H1 (cell line): Measurements from ENCODE around the gene RAD54L. TPM values are rescaled to one million over a fixed set of nuclear protein-coding genes. Genes with fewer than 3 reads are reported as not detected.
"Not testable (repeated sequence)": the region's sequence is repeated elsewhere in the genome, so short reads cannot be mapped to it uniquely, and the experiment has no call there.

ENCODE experiments used
- CTCF ChIA-PET: fragments of 300-600 bp; sonication (Branson Sonifier 250); formaldehyde crosslinking; loops from one replicate; lab custom pipeline; 2021; ENCODE audit not compliant: partially characterized antibody; lab: Charles Lee
- POLR2A ChIA-PET: fragments of 300-600 bp; sonication (Branson Sonifier 250); formaldehyde crosslinking; loops from one replicate; lab custom pipeline; 2021; ENCODE audit warnings: inconsistent platforms; ENCODE audit not compliant: partially characterized antibody; lab: Charles Lee
- DNase-seq, 2 experiments: peaks; one replicate each; pipeline versions ENCODE4 v3.0.0 to v3.0.0-alpha.2; 2010 to 2022; ENCODE audit warnings: low spot score in 2 of 2, low read depth in 1 of 2, mixed read lengths in 1 of 2
- FAIRE-seq: peaks from 2 replicates; lab custom pipeline; 2011; peaks lifted over from hg19 to GRCh38; lab: Jason Lieb, UNC
- H2AFZ ChIP-seq: 2 replicates; pipeline ENCODE4 v1.8.1; 2012; ENCODE audit warnings: low read length, inconsistent platforms
- H2AK5ac ChIP-seq: 2 replicates; pipeline ENCODE4 v1.6.1; 2013; ENCODE audit warnings: low read depth, low read length
- H2BK120ac ChIP-seq: replicated peaks from 2 replicates; pipeline ENCODE3; 2013; ENCODE audit warnings: low read depth, low read length, inconsistent platforms
- H2BK12ac ChIP-seq: 2 replicates; pipeline ENCODE4 v1.6.1; 2013; ENCODE audit warnings: low read depth, low read length
- H2BK15ac ChIP-seq: 2 replicates; pipeline ENCODE4 v1.6.1; 2013; ENCODE audit warnings: low read length
- H2BK20ac ChIP-seq: 2 replicates; pipeline ENCODE4 v1.6.1; 2013; ENCODE audit warnings: low read length
- H2BK5ac ChIP-seq: 2 replicates; pipeline ENCODE4 v1.6.1; 2013; ENCODE audit warnings: low read depth, low read length
- H3K14ac ChIP-seq: 2 replicates; pipeline ENCODE4 v1.6.1; 2013; ENCODE audit warnings: inconsistent platforms; ENCODE audit not compliant: insufficient read length
- H3K18ac ChIP-seq: 2 replicates; pipeline ENCODE4 v1.6.1; 2013; ENCODE audit warnings: low read length; ENCODE audit errors: extremely low read depth
- H3K23ac ChIP-seq: 2 replicates; pipeline ENCODE4 v1.6.1; 2013; ENCODE audit warnings: inconsistent platforms; ENCODE audit not compliant: insufficient read length
- H3K23me2 ChIP-seq: 2 replicates; pipeline ENCODE4 v1.6.1; 2013; ENCODE audit warnings: low read depth, low read length
- H3K27ac ChIP-seq: 2 replicates; pipeline ENCODE4 v1.6.1; 2011; ENCODE audit warnings: low read depth, low read length, inconsistent platforms
- H3K27me3 ChIP-seq, 4 experiments: replicated peaks in 1 of 4; 1 replicate in 1 of 4; 2 replicates in 3 of 4; pipeline versions ENCODE4 v1.6.1 to v1.8.1; 2011 to 2013; ENCODE audit warnings: low read length in 3 of 4, mild to moderate bottlenecking in 3 of 4, inconsistent platforms in 2 of 4, mixed read lengths in 2 of 4, moderate library complexity in 1 of 4; ENCODE audit not compliant: control insufficient read depth in 3 of 4, insufficient read depth in 3 of 4; ENCODE audit errors: extremely low read depth in 1 of 4
- H3K36me3 ChIP-seq, 4 experiments: 2 replicates each; pipeline versions ENCODE4 v1.6.1 to v1.8.1; 2011 to 2013; ENCODE audit warnings: mild to moderate bottlenecking in 4 of 4, low read length in 3 of 4, moderate library complexity in 2 of 4, control low read depth in 1 of 4, inconsistent platforms in 1 of 4; ENCODE audit not compliant: insufficient read depth in 4 of 4, control insufficient read depth in 2 of 4
- H3K4ac ChIP-seq: replicated peaks from 2 replicates; pipeline ENCODE3; 2013; ENCODE audit warnings: low read length, low read depth, mixed read lengths, inconsistent platforms; ENCODE audit not compliant: insufficient read length
- H3K4me1 ChIP-seq, 4 experiments: replicated peaks in 1 of 4; 1 replicate in 1 of 4; 2 replicates in 3 of 4; pipeline versions ENCODE4 v1.6.1 to v1.8.1; 2011 to 2013; ENCODE audit warnings: low read length in 3 of 4, inconsistent platforms in 2 of 4, mixed read lengths in 1 of 4; ENCODE audit not compliant: insufficient read depth in 4 of 4, control insufficient read depth in 3 of 4
- H3K4me2 ChIP-seq, 2 experiments: 2 replicates each; pipeline versions ENCODE4 v1.6.1 to v1.8.1; 2011 to 2013; ENCODE audit warnings: low read depth in 2 of 2, low read length in 2 of 2, control low read depth in 1 of 2, inconsistent platforms in 1 of 2, mild to moderate bottlenecking in 1 of 2; ENCODE audit not compliant: insufficient read depth in 1 of 2
- H3K4me3 ChIP-seq, 4 experiments: fragments of 200-600, 300-600 bp in 1 of 4; sonication (generic), shearing (Covaris generic), sonication (Bioruptor Twin) in 1 of 4; 2 replicates each; pipeline versions ENCODE4 v1.5.1 to v1.8.1; 2011 to 2016; ENCODE audit warnings: low read length in 4 of 4, low read depth in 3 of 4, control low read depth in 2 of 4, inconsistent platforms in 2 of 4, mild to moderate bottlenecking in 2 of 4, mixed read lengths in 1 of 4, moderate library complexity in 1 of 4; ENCODE audit not compliant: insufficient read depth in 2 of 4; ENCODE audit errors: extremely low read depth in 1 of 4
- H3K56ac ChIP-seq: replicated peaks from 2 replicates; pipeline ENCODE3; 2013; ENCODE audit warnings: low read depth, mild to moderate bottlenecking, mixed read lengths, low read length, inconsistent platforms; ENCODE audit not compliant: insufficient read length
- H3K79me1 ChIP-seq: 2 replicates; pipeline ENCODE4 v1.6.1; 2013; ENCODE audit warnings: low read depth, low read length, control low read depth
- H3K79me2 ChIP-seq, 2 experiments: 2 replicates each; pipeline versions ENCODE4 v1.6.1 to v1.8.1; 2012 to 2013; ENCODE audit warnings: low read length in 2 of 2, mild to moderate bottlenecking in 2 of 2, inconsistent platforms in 1 of 2; ENCODE audit not compliant: insufficient read depth in 2 of 2, control insufficient read depth in 1 of 2
- H3K9ac ChIP-seq, 4 experiments: replicated peaks in 1 of 4; 1 replicate in 1 of 4; 2 replicates in 3 of 4; pipeline versions ENCODE4 v1.6.1 to v1.8.1; 2011 to 2013; ENCODE audit warnings: low read depth in 3 of 4, low read length in 3 of 4, control low read depth in 2 of 4, mild to moderate bottlenecking in 2 of 4, moderate library complexity in 2 of 4, inconsistent platforms in 1 of 4; ENCODE audit errors: extremely low read depth in 1 of 4
- H3K9me3 ChIP-seq, 2 experiments: 2 replicates each; pipeline versions ENCODE4 v1.6.1 to v1.8.1; 2012 to 2013; ENCODE audit warnings: mild to moderate bottlenecking in 2 of 2, moderate library complexity in 2 of 2, control low read depth in 1 of 2, inconsistent platforms in 1 of 2, low read depth in 1 of 2, low read length in 1 of 2, mixed read lengths in 1 of 2; ENCODE audit not compliant: insufficient read depth in 2 of 2
- H4K20me1 ChIP-seq, 2 experiments: replicated peaks in 1 of 2; 2 replicates each; pipeline versions ENCODE3 to v1.8.1; 2011 to 2013; ENCODE audit warnings: inconsistent platforms in 2 of 2, low read length in 2 of 2, mild to moderate bottlenecking in 1 of 2; ENCODE audit not compliant: insufficient read depth in 2 of 2, control insufficient read depth in 1 of 2
- H4K5ac ChIP-seq: 2 replicates; pipeline ENCODE4 v1.6.1; 2013; ENCODE audit warnings: low read length, low read depth, mixed read lengths, inconsistent platforms; ENCODE audit not compliant: insufficient read length
- H4K8ac ChIP-seq: 2 replicates; pipeline ENCODE4 v1.8.0; 2013; ENCODE audit warnings: mild to moderate bottlenecking, moderate library complexity, low read length, inconsistent platforms; ENCODE audit not compliant: insufficient read depth; ENCODE audit errors: extremely low read depth
- H4K91ac ChIP-seq: replicated peaks from 2 replicates; pipeline ENCODE3; 2013; ENCODE audit warnings: low read length, mixed read lengths, inconsistent platforms; ENCODE audit not compliant: insufficient read length
- WGBS, 2 experiments: shearing (Covaris generic) in 1 of 2; methylation state at CpG; one replicate each; pipeline versions ENCODE4 v1.1.6 to v1.1.7; 2013 to 2015; ENCODE audit warnings: low lambda C conversion rate in 2 of 2, mixed read lengths in 2 of 2, inconsistent platforms in 1 of 2, low coverage in 1 of 2, missing lambda C conversion rate in 1 of 2; ENCODE audit not compliant: insufficient replicate concordance in 2 of 2, insufficient coverage in 1 of 2, insufficient read length in 1 of 2; ENCODE audit errors: extremely low coverage in 1 of 2, missing lambda C conversion rate in 1 of 2; 5-methylcytosine and 5-hydroxymethylcytosine counted together
- polyA plus RNA-seq, 7 experiments: library from polyadenylated mRNA; depleted of rRNA in 3 of 7; stranded (reverse) in 5 of 7; unstranded in 2 of 7; fragments of >200 nt in 5 of 7; fragments of 200-250 nt in 2 of 7; gene quantifications; 1 replicate in 5 of 7; 2 replicates in 1 of 7; 4 replicates in 1 of 7; pipeline versions ENCODE4 v1.2.1 to v1.2.3, GENCODE V29; 2011 to 2013; ENCODE audit warnings: missing spikeins in 2 of 7, mixed read lengths in 2 of 7
- total RNA-seq: library from RNA; stranded (reverse); fragmentation: NEBNext Ultra II Directional; extraction: Animal tissue kit (Norgen Biotek cat#: 25700); gene quantifications from 2 replicates; pipeline ENCODE4 v1.2.1, GENCODE V29; 2021

Gene RAD54L
- total and polyA plus RNA-seq, 2 of the 8 experiments (the other 6 are each of a cell fraction or from before 2014, with no cell fraction given): 43.5 to 50.3 TPM

DNA sequence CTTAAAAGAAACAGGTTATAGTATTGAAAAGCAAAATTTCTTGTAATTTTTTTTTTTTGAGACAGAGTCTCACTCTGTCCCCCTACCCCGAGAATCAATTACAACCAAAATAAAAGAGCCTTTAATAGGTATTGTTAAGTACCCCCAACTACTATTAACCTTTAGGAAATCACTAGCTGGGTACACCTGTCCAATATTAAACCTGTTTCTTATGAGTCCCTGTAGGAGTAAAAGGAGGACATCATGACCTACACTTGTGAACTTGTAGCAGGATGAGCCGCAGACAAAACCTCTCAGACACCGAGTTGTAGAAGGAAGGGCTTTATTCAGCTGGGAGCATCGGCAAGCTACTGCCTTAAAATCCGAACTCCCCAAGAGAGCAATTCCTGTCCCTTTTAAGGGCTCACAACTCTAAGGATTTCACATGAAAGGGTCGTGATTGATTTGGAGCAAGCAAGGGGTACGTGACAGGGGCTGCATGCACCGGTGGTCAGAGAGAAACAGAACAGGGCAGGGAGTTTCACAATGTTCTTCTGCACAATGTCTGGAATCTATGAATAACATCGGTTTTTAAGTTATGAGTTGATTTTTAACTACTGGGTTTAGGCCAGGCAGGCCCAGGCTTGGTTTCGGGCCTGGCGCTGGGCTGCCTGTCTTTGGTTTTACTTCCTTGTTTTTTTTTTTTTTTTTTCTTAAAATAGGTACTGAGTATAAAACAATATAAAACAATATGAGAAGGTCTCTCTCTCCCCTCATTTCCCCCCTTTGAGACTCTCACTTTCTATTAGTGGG is 77.9 kb downstream of the RAD54L start:
- not testable (repeated sequence) for H3K18ac ChIP-seq, H3K4me2 ChIP-seq, H2BK120ac ChIP-seq, H3K36me3 ChIP-seq, H3K23me2 ChIP-seq, H3K4me3 ChIP-seq, H3K79me1 ChIP-seq, H3K9ac ChIP-seq, H4K8ac ChIP-seq, H3K14ac ChIP-seq, H3K23ac ChIP-seq, H2BK20ac ChIP-seq, H2BK12ac ChIP-seq, H2BK15ac ChIP-seq, H3K27ac ChIP-seq, H3K27me3 ChIP-seq, H3K4me1 ChIP-seq, H4K20me1 ChIP-seq, DNase-seq, H3K4ac ChIP-seq, H2BK5ac ChIP-seq, H2AK5ac ChIP-seq, H3K56ac ChIP-seq, FAIRE-seq, H3K79me2 ChIP-seq, H4K91ac ChIP-seq, H3K9me3 ChIP-seq, H2AFZ ChIP-seq, H4K5ac ChIP-seq
- CTCF ChIA-PET: interaction anchor here (1.6 kb wide), 1 partner anchor 21 kb away, joined by 3 read pairs; no protein-coding TSS in a partner anchor
- WGBS, 2 experiments: 94% methylated on average over 11 of the region's 11 CpGs; no CpG with 5 or more reads in 1 of the 2 experiments
- POLR2A ChIA-PET: interaction anchor here (0.6 to 2.0 kb wide), 3 partner anchors 8 to 15 kb away, joined by 3 to 9 read pairs (median 8); no protein-coding TSS in a partner anchor

Other genes starting within 250 kb of the RAD54L start
- gene PIK3R3, start 115.1 kb upstream of the RAD54L start, total RNA-seq: 13.5 and 13.6 TPM in 2 replicates
- gene PIK3R3, start 115.1 kb upstream of the RAD54L start, polyA plus RNA-seq (2011; rRNA removed): 3.2 and 5.3 TPM in 2 replicates
- gene TSPAN1, start 72.7 kb upstream of the RAD54L start, total RNA-seq: not detected in 2 replicates
- gene TSPAN1, start 72.7 kb upstream of the RAD54L start, polyA plus RNA-seq (2011; rRNA removed): 0.05 and 0.14 TPM in 2 replicates
- gene P3R3URF, start 71.3 kb upstream of the RAD54L start, total RNA-seq: not detected in 2 replicates
- gene P3R3URF, start 71.3 kb upstream of the RAD54L start, polyA plus RNA-seq (2011; rRNA removed): not detected in 2 replicates
- 37.6 and 40.3 TPM in 2 replicates for gene POMGNT1, start 49.3 kb upstream of the RAD54L start, total RNA-seq
- gene POMGNT1, start 49.3 kb upstream of the RAD54L start, polyA plus RNA-seq (2011; rRNA removed): 28.0 and 32.2 TPM in 2 replicates
- gene LURAP1, start 44.4 kb upstream of the RAD54L start, total RNA-seq: 3.5 and 5.1 TPM in 2 replicates
- 4.9 and 6.4 TPM in 2 replicates for gene LURAP1, start 44.4 kb upstream of the RAD54L start, polyA plus RNA-seq (2011; rRNA removed)
- gene LRRC41, start 55.9 kb downstream of the RAD54L start, total RNA-seq: 36.8 and 37.2 TPM in 2 replicates
- 51.2 and 57.3 TPM in 2 replicates for gene LRRC41, start 55.9 kb downstream of the RAD54L start, polyA plus RNA-seq (2011; rRNA removed)
- gene UQCRH, start 55.9 kb downstream of the RAD54L start, total RNA-seq: 621 and 626 TPM in 2 replicates
- 565 and 1,112 TPM in 2 replicates for gene UQCRH, start 55.9 kb downstream of the RAD54L start, polyA plus RNA-seq (2011; rRNA removed)
- gene NSUN4, start 93.0 kb downstream of the RAD54L start, total RNA-seq: 13.7 and 15.7 TPM in 2 replicates
- gene NSUN4, start 93.0 kb downstream of the RAD54L start, polyA plus RNA-seq (2011; rRNA removed): 9.7 and 12.2 TPM in 2 replicates
- gene FAAH, start 146.6 kb downstream of the RAD54L start, total RNA-seq: 43.5 and 47.3 TPM in 2 replicates
- gene FAAH, start 146.6 kb downstream of the RAD54L start, polyA plus RNA-seq (2011; rRNA removed): 41.2 and 67.2 TPM in 2 replicates
- 0.30 TPM in 1 of 2 replicates, not detected in the other for gene DMBX1, start 242.1 kb downstream of the RAD54L start, total RNA-seq
- 0.23 and 0.36 TPM in 2 replicates for gene DMBX1, start 242.1 kb downstream of the RAD54L start, polyA plus RNA-seq (2011; rRNA removed)